IMR-90 (cell line): ENCODE data around the gene MYO3B. TPM values are rescaled to one million over a fixed set of nuclear protein-coding genes. Genes with fewer than 3 reads are reported as not detected.

Experiments used
- ATAC-seq: fragments of 200-7000 bp; cut with Tn5 transposase; 2 replicates; pipeline ENCODE4 v1.9.1; 2020; ENCODE audit warnings: low read depth, mild to moderate bottlenecking, moderate library complexity
- BruUV-seq: library from RNA; stranded (reverse); fragments of 400-500 nt; replicated peaks from 2 replicates; lab custom pipeline; 2021; lab: Mats Ljungman, UMichigan
- CTCF ChIA-PET: fragments of 300-600 bp; formaldehyde crosslinking; extraction: SDS; loops from one replicate; lab custom pipeline; 2021; ENCODE audit warnings: antibody characterized with exemption; lab: Yijun Ruan, JAX
- POLR2A ChIA-PET: fragments of 300-600 bp; sonication (Branson Sonifier 250); formaldehyde crosslinking; loops from one replicate; lab custom pipeline; 2022; ENCODE audit warnings: antibody characterized with exemption; ENCODE audit not compliant: unreplicated experiment; lab: Charles Lee
- DNase-seq: peaks from one replicate; pipeline ENCODE4 v3.0.0; 2013
- H2AFZ ChIP-seq: replicated peaks from 2 replicates; pipeline ENCODE3; 2013; ENCODE audit warnings: low read length, mild to moderate bottlenecking; ENCODE audit not compliant: poor library complexity
- H2AK5ac ChIP-seq: 2 replicates; pipeline ENCODE4 v1.6.1; 2013; ENCODE audit warnings: low read depth, low read length, inconsistent platforms
- H2AK9ac ChIP-seq: replicated peaks from 2 replicates; pipeline ENCODE3; 2013; ENCODE audit warnings: mild to moderate bottlenecking, low read depth, low read length, moderate library complexity; ENCODE audit not compliant: poor library complexity
- H2BK120ac ChIP-seq: 2 replicates; pipeline ENCODE4 v1.6.1; 2013; ENCODE audit warnings: low read depth, low read length, inconsistent platforms
- H2BK15ac ChIP-seq: 3 replicates; pipeline ENCODE4 v1.6.1; 2013; ENCODE audit warnings: low read depth, low read length, inconsistent platforms
- H2BK20ac ChIP-seq: 2 replicates; pipeline ENCODE4 v1.6.1; 2013; ENCODE audit warnings: low read depth, mild to moderate bottlenecking, inconsistent platforms, low read length, moderate library complexity
- H2BK5ac ChIP-seq: 2 replicates; pipeline ENCODE4 v1.6.1; 2013; ENCODE audit warnings: mild to moderate bottlenecking, low read depth, low read length, inconsistent platforms; ENCODE audit not compliant: poor library complexity, severe bottlenecking
- H3K14ac ChIP-seq: replicated peaks from 2 replicates; pipeline ENCODE4 v1.6.1; 2013; ENCODE audit warnings: low read depth, low read length, inconsistent platforms
- H3K18ac ChIP-seq: 2 replicates; pipeline ENCODE4 v1.6.1; 2013; ENCODE audit warnings: low read depth, low read length, control low read depth
- H3K23ac ChIP-seq: 2 replicates; pipeline ENCODE4 v1.6.1; 2013; ENCODE audit warnings: low read depth, low read length, inconsistent platforms
- H3K27ac ChIP-seq: 2 replicates; pipeline ENCODE4 v1.5.1; 2013; ENCODE audit warnings: mild to moderate bottlenecking, control low read depth, low read length; ENCODE audit not compliant: insufficient read depth
- H3K27me3 ChIP-seq: 2 replicates; pipeline ENCODE4 v1.6.1; 2013; ENCODE audit warnings: low read length; ENCODE audit not compliant: control insufficient read depth, insufficient read depth
- H3K36me3 ChIP-seq: 2 replicates; pipeline ENCODE4 v1.6.1; 2013; ENCODE audit warnings: low read length, mixed read lengths; ENCODE audit not compliant: control insufficient read depth, insufficient read depth
- H3K4ac ChIP-seq: 2 replicates; pipeline ENCODE4 v1.6.1; 2013; ENCODE audit warnings: low read depth, low read length, inconsistent platforms
- H3K4me1 ChIP-seq: 2 replicates; pipeline ENCODE4 v1.6.1; 2013; ENCODE audit warnings: low read length, mixed read lengths; ENCODE audit not compliant: control insufficient read depth, insufficient read depth
- H3K4me2 ChIP-seq: 2 replicates; pipeline ENCODE4 v1.6.1; 2013; ENCODE audit warnings: low read depth, mild to moderate bottlenecking, control low read depth, low read length, moderate library complexity
- H3K4me3 ChIP-seq: 2 replicates; pipeline ENCODE4 v1.5.1; 2013; ENCODE audit warnings: low read depth, mild to moderate bottlenecking, control low read depth, low read length, moderate library complexity; ENCODE audit not compliant: insufficient read depth
- H3K56ac ChIP-seq: 2 replicates; pipeline ENCODE4 v1.6.1; 2013; ENCODE audit warnings: low read length, inconsistent platforms; ENCODE audit not compliant: insufficient read depth; ENCODE audit errors: extremely low read depth
- H3K79me1 ChIP-seq, 2 experiments: 2 replicates each; pipeline ENCODE4 v1.6.1; 2013; ENCODE audit warnings: low read length in 2 of 2, inconsistent platforms in 1 of 2, low read depth in 1 of 2
- H3K9ac ChIP-seq: 2 replicates; pipeline ENCODE4 v1.6.1; 2013; ENCODE audit warnings: low read depth, low read length, control low read depth
- H3K9me1 ChIP-seq: 2 replicates; pipeline ENCODE4 v1.6.1; 2013; ENCODE audit warnings: low read length, inconsistent platforms; ENCODE audit not compliant: insufficient read depth
- H3K9me3 ChIP-seq: 2 replicates; pipeline ENCODE4 v1.6.1; 2013; ENCODE audit warnings: low read length; ENCODE audit not compliant: control insufficient read depth, insufficient read depth
- H4K20me1 ChIP-seq: 2 replicates; pipeline ENCODE4 v1.6.1; 2013; ENCODE audit warnings: low read length, inconsistent platforms; ENCODE audit not compliant: insufficient read depth
- H4K5ac ChIP-seq: 2 replicates; pipeline ENCODE4 v1.6.1; 2013; ENCODE audit warnings: mild to moderate bottlenecking, low read depth, low read length, control low read depth
- H4K8ac ChIP-seq, 2 experiments: 2 replicates each; pipeline ENCODE4 v1.6.1; 2013; ENCODE audit warnings: low read depth in 2 of 2, low read length in 2 of 2, control low read depth in 1 of 2, inconsistent platforms in 1 of 2
- H4K91ac ChIP-seq: 2 replicates; pipeline ENCODE4 v1.6.1; 2013; ENCODE audit warnings: low read depth, low read length, inconsistent platforms; ENCODE audit not compliant: insufficient read depth
- BHLHE40 ChIP-seq: fragments of 150-350 bp; IDR thresholded peaks from 2 replicates; pipeline ENCODE4 v1.6.1; 2016; ENCODE audit warnings: mild to moderate bottlenecking, low read depth, low read length
- CEBPB ChIP-seq: IDR thresholded peaks from 2 replicates; pipeline ENCODE4 v1.6.1; 2012; ENCODE audit warnings: low read depth, low read length, improper control_type of control experiment
- ELK1 ChIP-seq: fragments of 150-350 bp; IDR thresholded peaks from 2 replicates; pipeline ENCODE4 v1.6.1; 2016; ENCODE audit warnings: low read depth, mild to moderate bottlenecking, low read length, moderate library complexity, borderline replicate concordance
- FOS ChIP-seq: fragments of 150-350 bp; IDR thresholded peaks from 2 replicates; pipeline ENCODE4 v1.6.1; 2016; ENCODE audit warnings: low read depth, low read length
- MAZ ChIP-seq: IDR thresholded peaks from 2 replicates; pipeline ENCODE4 v1.6.1; 2012; ENCODE audit warnings: low read depth, mild to moderate bottlenecking, low read length, improper control_type of control experiment, moderate library complexity, borderline replicate concordance
- MXI1 ChIP-seq: IDR thresholded peaks from 2 replicates; pipeline ENCODE4 v1.6.1; 2012; ENCODE audit warnings: low read depth, mild to moderate bottlenecking, low read length, moderate library complexity, borderline replicate concordance
- NFE2L2 ChIP-seq: fragments of 150-350 bp; IDR thresholded peaks from 2 replicates; pipeline ENCODE4 v1.6.1; 2016; ENCODE audit warnings: low read depth, mild to moderate bottlenecking, low read length
- POLR2A ChIP-seq: IDR thresholded peaks from 2 replicates; pipeline ENCODE4 v1.6.1; 2012; ENCODE audit warnings: mild to moderate bottlenecking, low read depth, low read length
- RAD21 ChIP-seq: IDR thresholded peaks from 2 replicates; pipeline ENCODE4 v1.6.1; 2012; ENCODE audit warnings: low read length, improper control_type of control experiment
- USF2 ChIP-seq: fragments of 150-350 bp; IDR thresholded peaks from 2 replicates; pipeline ENCODE4 v1.6.1; 2017; ENCODE audit warnings: mild to moderate bottlenecking, antibody characterized with exemption, low read length, low read depth
- WGBS, 2 experiments: methylation state at CpG; one replicate each; pipeline versions ENCODE4 v1.1.5 to v1.1.7; 2013; ENCODE audit warnings: missing lambda C conversion rate in 2 of 2; ENCODE audit not compliant: insufficient read length in 1 of 2; ENCODE audit errors: extremely low coverage in 2 of 2; 5-methylcytosine and 5-hydroxymethylcytosine counted together
- dilution Hi-C: fragments of 300-500 bp; cut with HindIII; formaldehyde crosslinking; loops from one replicate; pipeline ENCODE4 v1.14.3; 2018; ENCODE audit warnings: low sequenced_read_pairs; ENCODE audit not compliant: unreplicated experiment
- in situ Hi-C: fragments of 300-500 bp; cut with MboI; formaldehyde crosslinking; loops from 3 replicates; pipeline ENCODE4 v1.14.3; 2019; ENCODE audit warnings: low sequenced_read_pairs, inconsistent platforms, mixed read lengths
- intact Hi-C: fragments of 100-400 bp; cut with micrococcal nuclease; formaldehyde crosslinking; loops from 2 replicates; pipeline ENCODE4 v1.10.0; 2022
- polyA plus RNA-seq, 3 experiments: library from polyadenylated mRNA; depleted of rRNA; stranded (reverse); fragments of >200 nt; gene quantifications; 2 replicates each; pipeline ENCODE4 v1.2.3, GENCODE V29; 2012; ENCODE audit warnings: low replicate concordance in 1 of 3
- total RNA-seq: library from RNA; depleted of rRNA; stranded (reverse); fragments of >200 nt; gene quantifications from 2 replicates; pipeline ENCODE4 v1.2.3, GENCODE V29; 2012

Gene MYO3B
- total and polyA plus RNA-seq, 2 of the 4 experiments (the other 2 are of a cell fraction), result 0.02 TPM; not detected in 1

- no peak for DNase-seq
- Histone ChIP-seq H2BK5ac (no peak overlapping the region), H3K4ac (no peak overlapping the region), H3K18ac (no peak overlapping the region), H4K8ac (no peak overlapping the region), H3K27me3 (no peaks in the 10 kb centered on the region), H2AK9ac (no peak overlapping the region), H3K79me1 (no peaks in the 10 kb centered on the region), H3K4me1 (no peaks in the 10 kb centered on the region; the same call in 1 of the 2 replicates), H2AFZ (no peak overlapping the region), H3K23ac (no peak overlapping the region), H3K4me2 (no peak overlapping the region), H4K91ac (no peak overlapping the region), H3K9me3 (no peaks in the 10 kb centered on the region), H3K4me3 (no peak overlapping the region), H3K9ac (no peak overlapping the region), H3K14ac (no peak overlapping the region), H3K27ac (no peak overlapping the region), H2BK20ac (no peak overlapping the region), H2BK15ac (no peak overlapping the region), H3K56ac (no peak overlapping the region), H3K9me1 (no peaks in the 10 kb centered on the region), H2BK120ac (no peak overlapping the region), H3K36me3 (no peaks in the 10 kb centered on the region), H4K20me1 (no peaks in the 10 kb centered on the region), H4K5ac (no peak overlapping the region), H2AK5ac (no peak overlapping the region)
- CTCF ChIA-PET, result interaction anchor here (0.6 to 1.2 kb wide), 3 partner anchors 11 to 1309 kb away, joined by 3 read pairs; no protein-coding TSS in a partner anchor
- intact Hi-C loops, result no loop called here
- no TSS peak for BruUV-seq
- in situ Hi-C loops, result no loop called here
- ATAC-seq, result no peak
- no peak for TF ChIP-seq FOS
- TF ChIP-seq CEBPB, result no peak
- no peak for TF ChIP-seq ELK1
- TF ChIP-seq MAZ, result no peak
- TF ChIP-seq MXI1, result no peak
- TF ChIP-seq USF2, result no peak
- no peak for TF ChIP-seq POLR2A
- no peak for TF ChIP-seq RAD21
- TF ChIP-seq BHLHE40, result no peak
- no peak for TF ChIP-seq NFE2L2
- POLR2A ChIA-PET, result no interaction called here
- WGBS, 2 experiments, result no CpG with 5 or more reads among the region's 2 CpGs
- dilution Hi-C loops, result no loop called here
Measured at GRCh38 chr2:170530803-170531564, 353.0 kb downstream of the MYO3B start.
